Peyer's patch (tissue), 4 donors: Measurements from ENCODE around the gene PTPRR.

Experiments used
- CTCF ChIP-seq, 6 experiments: fragments of 450-650 bp in 4 of 6; fragments of 200-600 bp in 2 of 6; sonication (generic) in 1 of 6; IDR thresholded peaks; one replicate each; pipeline ENCODE4 v1.5.1; 2017 to 2019; ENCODE audit warnings: antibody characterized with exemption in 6 of 6, mild to moderate bottlenecking in 3 of 6, moderate library complexity in 1 of 6
- POLR2A ChIP-seq, 2 donors: fragments of 450-650 bp; IDR thresholded peaks; one replicate each; pipeline ENCODE4 v1.5.1; 2017; ENCODE audit warnings: antibody characterized with exemption in 2 of 2, mild to moderate bottlenecking in 2 of 2, moderate library complexity in 2 of 2

- TF ChIP-seq CTCF (IDR thresholded peaks at IDR 0.05) = no peak
- no peak for TF ChIP-seq POLR2A (IDR thresholded peaks at IDR 0.05)
These were observed 213.9 kb downstream of the PTPRR start for GRCh38 chr12:70706611-70707010.
